ENCODE results near the gene C22orf31.
"Not testable (repeated sequence)": the region's sequence is repeated elsewhere in the genome, so short reads cannot be mapped to it uniquely, and the experiment has no call there.

The C22orf31 gene

GRCh38 chr22:29093501-29094300 lies 32.1 kb upstream of the C22orf31 start:
- no peaks in the 10 kb centered on the region for H3K36me3 ChIP-seq (ENCODE audit: control insufficient read depth, insufficient read depth, low read length)
- WGBS (ENCODE audit: insufficient coverage, insufficient read length), result no CpG with 5 or more reads among the region's 4 CpGs
- peaks cover under 1% of the 10 kb centered on the region; the same call in 1 of the 2 replicates for H3K4me1 ChIP-seq (ENCODE audit: control insufficient read depth, insufficient read depth, low read length)
- H3K27ac ChIP-seq (ENCODE audit: low read length), result no peak overlapping the region
- H3K9me3 ChIP-seq (ENCODE audit: control insufficient read depth, insufficient read depth, low read length), result no peaks in the 10 kb centered on the region
- DNase-seq (ENCODE audit: low read depth, low spot score), result no peak
- no peaks in the 10 kb centered on the region for H3K27me3 ChIP-seq (ENCODE audit: control insufficient read depth, insufficient read depth, low read length)
- no peak overlapping the region for H3K4me3 ChIP-seq (ENCODE audit: low read length)

GRCh38 chr22:29093030-29093429 lies 31.4 kb upstream of the C22orf31 start:
- H3K4me3 ChIP-seq (ENCODE audit: low read length), result no peak overlapping the region
- H3K27ac ChIP-seq (ENCODE audit: low read length), result no peak overlapping the region
- no peak for DNase-seq (ENCODE audit: low read depth, low spot score)
- no CpG with 5 or more reads among the region's 1 CpG for WGBS (ENCODE audit: insufficient coverage, insufficient read length)
- no peaks in the 10 kb centered on the region for H3K9me3 ChIP-seq (ENCODE audit: control insufficient read depth, insufficient read depth, low read length)
- no peaks in the 10 kb centered on the region; the same call in 1 of the 2 replicates for H3K4me1 ChIP-seq (ENCODE audit: control insufficient read depth, insufficient read depth, low read length)
- H3K27me3 ChIP-seq (ENCODE audit: control insufficient read depth, insufficient read depth, low read length), result no peaks in the 10 kb centered on the region
- no peaks in the 10 kb centered on the region for H3K36me3 ChIP-seq (ENCODE audit: control insufficient read depth, insufficient read depth, low read length)

GRCh38 chr22:29092243-29092642 lies 30.6 kb upstream of the C22orf31 start:
- no peaks in the 10 kb centered on the region for H3K36me3 ChIP-seq (ENCODE audit: control insufficient read depth, insufficient read depth, low read length)
- no peak for DNase-seq (ENCODE audit: low read depth, low spot score)
- no peaks in the 10 kb centered on the region for H3K27me3 ChIP-seq (ENCODE audit: control insufficient read depth, insufficient read depth, low read length)
- no peaks in the 10 kb centered on the region for H3K9me3 ChIP-seq (ENCODE audit: control insufficient read depth, insufficient read depth, low read length)
- H3K27ac ChIP-seq (ENCODE audit: low read length), result no peak overlapping the region
- no peak overlapping the region for H3K4me3 ChIP-seq (ENCODE audit: low read length)
- no peaks in the 10 kb centered on the region; the same call in 1 of the 2 replicates for H3K4me1 ChIP-seq (ENCODE audit: control insufficient read depth, insufficient read depth, low read length)
- WGBS (ENCODE audit: insufficient coverage, insufficient read length), result no CpG with 5 or more reads among the region's 4 CpGs

- Histone ChIP-seq H3K27me3 (ENCODE audit: control insufficient read depth, insufficient read depth, low read length) (no peaks in the 10 kb centered on the region), H3K9me3 (ENCODE audit: control insufficient read depth, insufficient read depth, low read length) (no peaks in the 10 kb centered on the region), H3K4me1 (ENCODE audit: control insufficient read depth, insufficient read depth, low read length) (no peaks in the 10 kb centered on the region), H3K36me3 (ENCODE audit: control insufficient read depth, insufficient read depth, low read length) (no peaks in the 10 kb centered on the region), H3K4me3 (ENCODE audit: low read length) (no peak overlapping the region), H3K27ac (ENCODE audit: low read length) (no peak overlapping the region)
- WGBS (ENCODE audit: insufficient coverage, insufficient read length), result no CpG with 5 or more reads among the region's 3 CpGs
- no peak for DNase-seq (ENCODE audit: low read depth, low spot score)
Measured at GRCh38 chr22:29090039-29090438, 28.4 kb upstream of the C22orf31 start.

GRCh38 chr22:29089507-29089906 lies 27.9 kb upstream of the C22orf31 start:
- no peaks in the 10 kb centered on the region for H3K27me3 ChIP-seq (ENCODE audit: control insufficient read depth, insufficient read depth, low read length)
- no peak overlapping the region for H3K4me3 ChIP-seq (ENCODE audit: low read length)
- no CpG with 5 or more reads among the region's 3 CpGs for WGBS (ENCODE audit: insufficient coverage, insufficient read length)
- no peak for DNase-seq (ENCODE audit: low read depth, low spot score)
- H3K9me3 ChIP-seq (ENCODE audit: control insufficient read depth, insufficient read depth, low read length), result no peaks in the 10 kb centered on the region
- no peaks in the 10 kb centered on the region for H3K4me1 ChIP-seq (ENCODE audit: control insufficient read depth, insufficient read depth, low read length)
- no peaks in the 10 kb centered on the region for H3K36me3 ChIP-seq (ENCODE audit: control insufficient read depth, insufficient read depth, low read length)
- H3K27ac ChIP-seq (ENCODE audit: low read length), result no peak overlapping the region

- no peaks in the 10 kb centered on the region for H3K4me1 ChIP-seq (ENCODE audit: control insufficient read depth, insufficient read depth, low read length)
- no peaks in the 10 kb centered on the region for H3K36me3 ChIP-seq (ENCODE audit: control insufficient read depth, insufficient read depth, low read length)
- no peaks in the 10 kb centered on the region for H3K27me3 ChIP-seq (ENCODE audit: control insufficient read depth, insufficient read depth, low read length)
- H3K27ac ChIP-seq (ENCODE audit: low read length), result no peak overlapping the region
- H3K9me3 ChIP-seq (ENCODE audit: control insufficient read depth, insufficient read depth, low read length), result no peaks in the 10 kb centered on the region
- H3K4me3 ChIP-seq (ENCODE audit: low read length), result no peak overlapping the region
- no CpG with 5 or more reads among the region's 3 CpGs for WGBS (ENCODE audit: insufficient coverage, insufficient read length)
- DNase-seq (ENCODE audit: low read depth, low spot score), result no peak
Measured at GRCh38 chr22:29088809-29089208, 27.2 kb upstream of the C22orf31 start.

- no peaks in the 10 kb centered on the region for H3K9me3 ChIP-seq (ENCODE audit: control insufficient read depth, insufficient read depth, low read length)
- H3K4me1 ChIP-seq (ENCODE audit: control insufficient read depth, insufficient read depth, low read length), result no peaks in the 10 kb centered on the region
Measured at GRCh38 chr22:29087012-29087411, 25.4 kb upstream of the C22orf31 start.

GRCh38 chr22:29083933-29084591 lies 22.4 kb upstream of the C22orf31 start:
- no peaks in the 10 kb centered on the region for H3K4me1 ChIP-seq (ENCODE audit: control insufficient read depth, insufficient read depth, low read length)
- WGBS (ENCODE audit: insufficient coverage, insufficient read length), result no CpG with 5 or more reads among the region's 5 CpGs
- no peaks in the 10 kb centered on the region for H3K27me3 ChIP-seq (ENCODE audit: control insufficient read depth, insufficient read depth, low read length)
- no peak overlapping the region for H3K4me3 ChIP-seq (ENCODE audit: low read length)
- no peak for DNase-seq (ENCODE audit: low read depth, low spot score)
- no peak overlapping the region for H3K27ac ChIP-seq (ENCODE audit: low read length)
- no peaks in the 10 kb centered on the region for H3K36me3 ChIP-seq (ENCODE audit: control insufficient read depth, insufficient read depth, low read length)
- no peaks in the 10 kb centered on the region for H3K9me3 ChIP-seq (ENCODE audit: control insufficient read depth, insufficient read depth, low read length)

More at GRCh38 chr22:29087012-29087411, 25.4 kb upstream of the C22orf31 start:
- H3K27ac ChIP-seq (ENCODE audit: low read length), result no peak overlapping the region
- no peaks in the 10 kb centered on the region for H3K36me3 ChIP-seq (ENCODE audit: control insufficient read depth, insufficient read depth, low read length)
- no peak overlapping the region for H3K4me3 ChIP-seq (ENCODE audit: low read length)
- DNase-seq (ENCODE audit: low read depth, low spot score), result no peak
- no peaks in the 10 kb centered on the region for H3K27me3 ChIP-seq (ENCODE audit: control insufficient read depth, insufficient read depth, low read length)
- no CpG with 5 or more reads among the region's 2 CpGs for WGBS (ENCODE audit: insufficient coverage, insufficient read length)

- not testable (repeated sequence) for H3K27me3 ChIP-seq (ENCODE audit: control insufficient read depth, insufficient read depth, low read length); H3K27ac ChIP-seq (ENCODE audit: low read length); H3K9me3 ChIP-seq (ENCODE audit: control insufficient read depth, insufficient read depth, low read length); H3K4me3 ChIP-seq (ENCODE audit: low read length); H3K36me3 ChIP-seq (ENCODE audit: control insufficient read depth, insufficient read depth, low read length); DNase-seq (ENCODE audit: low read depth, low spot score); H3K4me1 ChIP-seq (ENCODE audit: control insufficient read depth, insufficient read depth, low read length)
- no CpG with 5 or more reads among the region's 7 CpGs for WGBS (ENCODE audit: insufficient coverage, insufficient read length)
Measured at GRCh38 chr22:29083576-29083932, 21.9 kb upstream of the C22orf31 start.

GRCh38 chr22:29082826-29083545 lies 21.4 kb upstream of the C22orf31 start:
- H3K36me3 ChIP-seq (ENCODE audit: control insufficient read depth, insufficient read depth, low read length), result no peaks in the 10 kb centered on the region
- H3K9me3 ChIP-seq (ENCODE audit: control insufficient read depth, insufficient read depth, low read length), result no peaks in the 10 kb centered on the region
- no peak for DNase-seq (ENCODE audit: low read depth, low spot score)
- H3K4me3 ChIP-seq (ENCODE audit: low read length), result no peak overlapping the region
- no CpG with 5 or more reads among the region's 7 CpGs for WGBS (ENCODE audit: insufficient coverage, insufficient read length)
- no peaks in the 10 kb centered on the region for H3K27me3 ChIP-seq (ENCODE audit: control insufficient read depth, insufficient read depth, low read length)
- no peak overlapping the region for H3K27ac ChIP-seq (ENCODE audit: low read length)
- no peaks in the 10 kb centered on the region for H3K4me1 ChIP-seq (ENCODE audit: control insufficient read depth, insufficient read depth, low read length)
